SK-N-MC (cell line): Measurements from ENCODE around the gene SOWAHA.

ENCODE experiments used
- DNase-seq: peaks from one replicate; pipeline ENCODE4 v3.0.0-alpha.2; 2011; ENCODE audit warnings: low read depth, low spot score
- H3K27ac ChIP-seq: fragments of 200-600 bp; sonication (generic); 2 replicates; pipeline ENCODE4 v1.5.1; 2016; ENCODE audit warnings: mixed run types
- H3K36me3 ChIP-seq: fragments of 200-600 bp; sonication (generic); 2 replicates; pipeline ENCODE4 v1.6.1; 2017; ENCODE audit warnings: antibody characterized with exemption, low read length, mixed read lengths; ENCODE audit not compliant: insufficient read depth
- H3K4me3 ChIP-seq: fragments of 200-600 bp; sonication (generic); 2 replicates; pipeline ENCODE4 v1.5.1; 2016
- H3K9ac ChIP-seq: fragments of 200-600 bp; sonication (generic); 2 replicates; pipeline ENCODE4 v1.8.0; 2017; ENCODE audit warnings: mixed run types, mixed read lengths; ENCODE audit not compliant: insufficient read length
- H3K9me3 ChIP-seq: fragments of 200-600 bp; sonication (generic); 2 replicates; pipeline ENCODE4 v1.6.1; 2017; ENCODE audit warnings: low read depth, mild to moderate bottlenecking, antibody characterized with exemption, low read length, moderate library complexity, mixed read lengths
- EZH2 ChIP-seq: fragments of 200-600 bp; sonication (generic); IDR thresholded peaks from one replicate; pipeline ENCODE4 v1.6.1; 2017; ENCODE audit warnings: antibody characterized with exemption
- FOXP2 ChIP-seq: optimal IDR thresholded peaks from 2 replicates; pipeline ENCODE3; 2011; ENCODE audit warnings: mild to moderate bottlenecking, moderate library complexity; ENCODE audit not compliant: insufficient read depth; ENCODE audit errors: extremely low read length, control extremely low read depth
- POLR2AphosphoS5 ChIP-seq: IDR thresholded peaks from 2 replicates; pipeline ENCODE4 v1.6.1; 2012; ENCODE audit warnings: mild to moderate bottlenecking, low read depth, low read length, borderline replicate concordance

Gene SOWAHA

GRCh38 chr5:132812781-132813598 lies at the start of gene SOWAHA:
Gene SOWAHA, plus strand, starts transcription at chr5:132813302. Its CDS starts 320 bp downstream, at chr5:132813622.
- TF ChIP-seq EZH2 (no peak), FOXP2 (peak; percentile 14)

GRCh38 chr5:132764051-132764450 lies 49.1 kb upstream of the SOWAHA start:
- no peak for DNase-seq
- H3K9ac ChIP-seq = no peak overlapping the region
- no peaks in the 10 kb centered on the region; the same call in 1 of the 2 replicates for H3K36me3 ChIP-seq
- TF ChIP-seq POLR2AphosphoS5 (no peak), FOXP2 (no peak), EZH2 (no peak)
- H3K4me3 ChIP-seq = no peak overlapping the region
- no peak overlapping the region for H3K27ac ChIP-seq
- H3K9me3 ChIP-seq = no peaks in the 10 kb centered on the region

More at GRCh38 chr5:132812781-132813598, at the start of gene SOWAHA:
- peak within 1 kb of the TSS; percentile 82 for H3K4me3 ChIP-seq
- no peak within 1 kb of the TSS for H3K27ac ChIP-seq
- DNase-seq = no peak
- no peaks in the 10 kb centered on the region for H3K9me3 ChIP-seq
- no peaks in the 10 kb centered on the region for H3K36me3 ChIP-seq
- H3K9ac ChIP-seq = peak within 1 kb of the TSS; percentile 19

GRCh38 chr5:132764671-132765238 lies 48.3 kb upstream of the SOWAHA start:
- H3K27ac ChIP-seq = no peak overlapping the region
- no peaks in the 10 kb centered on the region for H3K9me3 ChIP-seq
- no peaks in the 10 kb centered on the region; the same call in 1 of the 2 replicates for H3K36me3 ChIP-seq
- H3K4me3 ChIP-seq = no peak overlapping the region
- TF ChIP-seq EZH2 = no peak
- no peak for TF ChIP-seq POLR2AphosphoS5
- TF ChIP-seq FOXP2 = no peak
- no peak overlapping the region for H3K9ac ChIP-seq
- no peak for DNase-seq

GRCh38 chr5:132765311-132766019 lies 47.6 kb upstream of the SOWAHA start:
- Histone ChIP-seq H3K36me3 (no peaks in the 10 kb centered on the region; the same call in 1 of the 2 replicates), H3K9ac (no peak overlapping the region), H3K4me3 (no peak overlapping the region), H3K9me3 (no peaks in the 10 kb centered on the region), H3K27ac (no peak overlapping the region)
- DNase-seq = no peak
- no peak for TF ChIP-seq EZH2
- TF ChIP-seq POLR2AphosphoS5 = no peak
- TF ChIP-seq FOXP2 = no peak

GRCh38 chr5:132766020-132766805 lies 46.9 kb upstream of the SOWAHA start:
- Histone ChIP-seq H3K36me3 (no peaks in the 10 kb centered on the region; the same call in 1 of the 2 replicates), H3K9me3 (no peaks in the 10 kb centered on the region), H3K4me3 (no peak overlapping the region), H3K9ac (no peak overlapping the region), H3K27ac (no peak overlapping the region)
- no peak for DNase-seq
- TF ChIP-seq POLR2AphosphoS5 (no peak), FOXP2 (no peak), EZH2 (no peak)

- Histone ChIP-seq H3K36me3 (no peaks in the 10 kb centered on the region; the same call in 1 of the 2 replicates), H3K9ac (no peak overlapping the region), H3K4me3 (no peak overlapping the region), H3K9me3 (no peaks in the 10 kb centered on the region), H3K27ac (no peak overlapping the region)
- TF ChIP-seq EZH2 = no peak
- no peak for TF ChIP-seq POLR2AphosphoS5
- no peak for TF ChIP-seq FOXP2
- no peak for DNase-seq
Observed at GRCh38 chr5:132766806-132767055, 46.4 kb upstream of the SOWAHA start.

- no peak overlapping the region for H3K27ac ChIP-seq
- no peaks in the 10 kb centered on the region for H3K9me3 ChIP-seq
- DNase-seq = no peak
- no peak overlapping the region for H3K9ac ChIP-seq
- H3K4me3 ChIP-seq = no peak overlapping the region
- no peak for TF ChIP-seq EZH2
- TF ChIP-seq POLR2AphosphoS5 = no peak
- no peak for TF ChIP-seq FOXP2
- no peaks in the 10 kb centered on the region; the same call in 1 of the 2 replicates for H3K36me3 ChIP-seq
Observed at GRCh38 chr5:132767150-132767549, 46.0 kb upstream of the SOWAHA start.

- TF ChIP-seq FOXP2 = no peak
- TF ChIP-seq EZH2 = no peak
- DNase-seq = no peak
- no peaks in the 10 kb centered on the region; the same call in 1 of the 2 replicates for H3K36me3 ChIP-seq
Observed at GRCh38 chr5:132768485-132768868, 44.6 kb upstream of the SOWAHA start.

More at GRCh38 chr5:132768485-132768868, 44.6 kb upstream of the SOWAHA start:
- no peak overlapping the region for H3K4me3 ChIP-seq
- H3K9ac ChIP-seq = no peak overlapping the region
- H3K9me3 ChIP-seq = no peaks in the 10 kb centered on the region
- H3K27ac ChIP-seq = no peak overlapping the region
